ENCODE data around the gene SDC3. TPM values are rescaled to one million over a fixed set of nuclear protein-coding genes. Genes with fewer than 3 reads are reported as not detected.

The SDC3 gene
- total RNA-seq, 1 donor from 2014 or later, result 0.71 TPM

- CTCF ChIA-PET, result interaction anchor here (1.0 kb wide), 1 partner anchor 40 kb away, joined by 5 read pairs; no protein-coding TSS in a partner anchor
- POLR2A ChIA-PET, result no interaction called here
- intact Hi-C loops (cut with micrococcal nuclease), result no loop called here
- Mint-ChIP-seq H3K36me3 (ENCODE audit: low read depth) (no peaks in the 10 kb centered on the region), H3K9me3 (no peaks in the 10 kb centered on the region), H3K4me3 (no peak overlapping the region), H3K27me3 (peaks cover 61% of the 10 kb centered on the region), H3K27ac (no peak overlapping the region), H3K4me1 (no peaks in the 10 kb centered on the region)
- ATAC-seq (ENCODE audit: low read depth), result no peak
- DNase-seq, result no peak
- TF ChIP-seq CTCF (IDR thresholded peaks at IDR 0.05), result no peak
These were observed 67.5 kb downstream of the SDC3 start for GRCh38 chr1:30840904-30841598.

- intact Hi-C loops (cut with micrococcal nuclease), result no loop called here
- POLR2A ChIA-PET, result no interaction called here
- peaks cover 56% of the 10 kb centered on the region for H3K27me3 Mint-ChIP-seq
- no peaks in the 10 kb centered on the region for H3K9me3 Mint-ChIP-seq
- H3K4me1 Mint-ChIP-seq, result no peaks in the 10 kb centered on the region
- CTCF ChIA-PET, result no interaction called here
- TF ChIP-seq CTCF (IDR thresholded peaks at IDR 0.05), result no peak
- no peak overlapping the region for H3K27ac Mint-ChIP-seq
- no peaks in the 10 kb centered on the region for H3K36me3 Mint-ChIP-seq (ENCODE audit: low read depth)
- DNase-seq (no peak), ATAC-seq (ENCODE audit: low read depth) (no peak)
- no peak overlapping the region for H3K4me3 Mint-ChIP-seq
These were observed 68.7 kb downstream of the SDC3 start for GRCh38 chr1:30839827-30840359.

GRCh38 chr1:30838996-30839395 lies 69.6 kb downstream of the SDC3 start:
- CTCF ChIA-PET, result interaction anchor here (1.4 kb wide), 1 partner anchor 9 kb away, joined by 3 read pairs; no protein-coding TSS in a partner anchor
- H3K27me3 Mint-ChIP-seq, result peaks cover 50% of the 10 kb centered on the region
- no peak for ATAC-seq (ENCODE audit: low read depth)

GRCh38 chr1:30837653-30838052 lies 70.9 kb downstream of the SDC3 start:
- intact Hi-C loops (cut with micrococcal nuclease), result no loop called here
- Mint-ChIP-seq H3K9me3 (no peaks in the 10 kb centered on the region), H3K27me3 (peaks cover 43% of the 10 kb centered on the region), H3K27ac (no peak overlapping the region), H3K36me3 (ENCODE audit: low read depth) (no peaks in the 10 kb centered on the region), H3K4me3 (no peak overlapping the region), H3K4me1 (no peaks in the 10 kb centered on the region)
- no peak for DNase-seq
- no peak for TF ChIP-seq CTCF (IDR thresholded peaks at IDR 0.05)
- ChIA-PET POLR2A (no interaction called here), CTCF (interaction anchor here (1.4 kb wide), 1 partner anchor 11 kb away, joined by 3 read pairs; no protein-coding TSS in a partner anchor)
- ATAC-seq (ENCODE audit: low read depth), result no peak

More at GRCh38 chr1:30838996-30839395, 69.6 kb downstream of the SDC3 start:
- POLR2A ChIA-PET, result interaction anchor here (0.7 kb wide), 1 partner anchor 1776 kb away, joined by 3 read pairs; no protein-coding TSS in a partner anchor
- DNase-seq, result no peak
- H3K36me3 Mint-ChIP-seq (ENCODE audit: low read depth), result no peaks in the 10 kb centered on the region
- intact Hi-C loops (cut with micrococcal nuclease), result no loop called here
- no peak for TF ChIP-seq CTCF (IDR thresholded peaks at IDR 0.05)
- H3K9me3 Mint-ChIP-seq, result no peaks in the 10 kb centered on the region
- H3K27ac Mint-ChIP-seq, result no peak overlapping the region
- no peaks in the 10 kb centered on the region for H3K4me1 Mint-ChIP-seq
- no peak overlapping the region for H3K4me3 Mint-ChIP-seq

- DNase-seq, result no peak
- TF ChIP-seq CTCF (IDR thresholded peaks at IDR 0.05), result no peak
- H3K27ac Mint-ChIP-seq, result no peak overlapping the region
- H3K27me3 Mint-ChIP-seq, result peaks cover 34% of the 10 kb centered on the region
- no peaks in the 10 kb centered on the region for H3K36me3 Mint-ChIP-seq (ENCODE audit: low read depth)
- peaks cover 3% of the 10 kb centered on the region for H3K9me3 Mint-ChIP-seq
- ChIA-PET CTCF (no interaction called here), POLR2A (no interaction called here)
- intact Hi-C loops (cut with micrococcal nuclease), result no loop called here
- no peak for ATAC-seq (ENCODE audit: low read depth)
- no peaks in the 10 kb centered on the region for H3K4me1 Mint-ChIP-seq
- no peak overlapping the region for H3K4me3 Mint-ChIP-seq
These were observed 74.3 kb downstream of the SDC3 start for GRCh38 chr1:30834253-30834652.

Data from activated B cell treated with CpG ODN at 0.5 μM for 24 hours (primary cell).